ENCODE results near the gene SETBP1.

SETBP1 gene

DNA sequence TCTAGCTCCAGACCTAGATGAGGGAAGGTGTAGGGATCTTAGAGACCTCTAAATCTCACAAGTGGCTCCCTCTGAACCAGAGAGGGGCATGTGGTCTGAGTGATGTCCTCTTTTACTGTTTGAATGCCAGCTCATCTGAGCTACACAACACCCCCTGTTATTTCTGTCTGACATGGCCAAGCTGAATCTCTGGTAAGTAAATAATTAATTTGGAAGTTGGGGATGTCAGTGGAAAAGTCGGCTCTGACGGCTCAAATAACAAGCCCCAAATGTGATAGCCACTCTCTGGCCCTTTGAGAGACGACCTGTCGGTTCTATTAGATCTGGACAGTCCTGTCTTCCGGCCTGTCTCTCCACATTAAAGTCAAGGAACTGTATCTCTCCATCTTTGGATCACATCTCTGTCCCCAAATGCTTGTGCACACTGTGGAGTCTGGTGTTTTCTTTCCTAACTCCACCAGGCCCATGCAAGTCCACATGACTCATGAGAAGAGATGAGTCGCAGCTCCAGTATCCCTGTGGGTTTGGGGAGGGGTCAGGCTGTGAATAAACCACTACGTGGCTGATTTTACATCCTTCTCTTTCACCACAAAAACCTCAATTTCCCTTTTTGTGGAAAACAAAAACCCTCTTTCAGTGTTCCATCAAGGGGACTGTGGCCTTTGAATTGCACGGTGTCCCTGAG lies 52.5 kb downstream of the SETBP1 start:
- DNase-seq: peak; percentile 57

GRCh38 chr18:44733754-44734465 lies 53.2 kb downstream of the SETBP1 start:
- peak; percentile 54 for DNase-seq

DNA sequence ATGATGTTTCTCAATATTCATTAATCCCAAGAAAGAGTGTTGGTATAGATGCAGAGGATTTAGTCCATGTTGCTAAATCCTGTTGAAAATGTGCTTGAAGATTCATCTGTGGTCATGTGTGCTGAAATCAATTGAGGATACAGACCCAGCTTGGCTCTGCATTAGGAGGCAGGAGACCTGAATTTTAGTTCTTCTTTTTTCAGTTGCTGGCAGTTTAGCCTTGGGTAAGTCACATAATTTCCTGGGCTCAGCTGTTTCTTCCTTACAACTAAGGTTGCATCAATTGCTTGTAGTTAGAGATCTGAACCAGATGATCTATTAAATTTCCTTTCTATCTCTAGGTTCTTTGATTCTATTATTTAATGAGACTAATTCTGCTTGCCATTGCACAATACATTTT lies 54.4 kb downstream of the SETBP1 start:
- no peak for DNase-seq

- no peak for DNase-seq
Measured at GRCh38 chr18:44736664-44737380, 56.1 kb downstream of the SETBP1 start.

GRCh38 chr18:44737623-44738022 lies 56.9 kb downstream of the SETBP1 start:
- DNase-seq: no peak

GRCh38 chr18:44740000-44740399 lies 59.3 kb downstream of the SETBP1 start:
- no peak for DNase-seq

DNA sequence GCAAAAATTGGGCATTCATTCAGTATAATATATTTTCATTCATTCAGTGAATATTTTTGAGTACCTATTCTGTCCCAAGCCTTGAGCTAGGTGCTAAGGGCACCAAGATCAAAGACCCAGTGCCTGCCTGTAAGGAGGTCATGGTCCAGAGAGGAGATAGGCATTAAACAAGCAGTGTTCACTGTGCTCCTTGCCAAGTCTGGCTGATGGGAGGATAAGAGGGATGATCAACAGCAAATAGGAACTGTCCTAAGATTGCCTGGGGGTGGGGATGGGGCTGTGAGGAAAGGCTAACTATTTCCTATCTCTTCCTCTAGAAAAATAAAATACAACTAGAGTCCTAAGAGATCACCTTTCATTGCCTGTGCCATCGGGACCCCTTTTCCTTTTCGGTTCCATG lies 60.4 kb downstream of the SETBP1 start:
- no peak for DNase-seq

DNA sequence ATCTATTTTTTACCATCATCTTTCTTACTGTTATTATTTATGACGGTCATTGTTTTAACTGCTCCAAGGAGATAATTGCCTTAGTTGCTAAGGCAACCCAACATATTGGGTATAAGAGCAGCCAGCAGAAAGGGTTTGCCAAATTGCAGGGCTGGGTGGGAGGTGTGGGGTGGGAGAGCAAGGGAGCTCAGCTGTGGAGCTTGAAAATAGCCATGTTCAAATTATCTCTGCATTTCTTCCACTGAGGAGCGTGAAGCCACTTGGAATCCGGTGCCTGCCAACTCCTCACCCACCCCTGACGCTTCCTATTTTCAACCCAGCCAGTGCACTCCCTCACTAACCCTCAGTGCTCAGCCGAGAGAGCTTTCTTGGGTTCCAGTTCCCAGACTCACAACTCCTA lies 60.8 kb downstream of the SETBP1 start:
- DNase-seq: no peak

DNA sequence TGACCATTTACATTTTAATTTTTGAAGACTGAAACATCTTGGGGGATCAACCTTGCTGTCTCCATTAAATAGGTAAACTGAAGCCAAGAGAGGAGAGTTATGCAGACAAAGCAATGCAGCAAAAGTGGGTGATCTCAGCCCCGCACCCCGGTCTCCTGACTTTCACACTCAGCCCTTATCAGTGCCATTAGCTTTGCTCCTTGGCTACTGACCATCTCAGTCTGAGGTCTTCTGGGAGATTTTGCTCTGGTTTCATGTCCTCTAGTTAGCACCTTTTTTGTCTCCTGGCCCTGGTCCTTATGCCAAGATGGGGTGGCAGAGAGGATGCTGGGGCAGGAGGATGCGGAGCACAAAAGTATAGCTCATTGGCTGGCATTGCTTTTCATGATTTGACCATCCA lies 61.4 kb downstream of the SETBP1 start:
- DNase-seq: no peak

- no peak for DNase-seq
Measured at GRCh38 chr18:44742718-44743311, 62.1 kb downstream of the SETBP1 start.

DNA sequence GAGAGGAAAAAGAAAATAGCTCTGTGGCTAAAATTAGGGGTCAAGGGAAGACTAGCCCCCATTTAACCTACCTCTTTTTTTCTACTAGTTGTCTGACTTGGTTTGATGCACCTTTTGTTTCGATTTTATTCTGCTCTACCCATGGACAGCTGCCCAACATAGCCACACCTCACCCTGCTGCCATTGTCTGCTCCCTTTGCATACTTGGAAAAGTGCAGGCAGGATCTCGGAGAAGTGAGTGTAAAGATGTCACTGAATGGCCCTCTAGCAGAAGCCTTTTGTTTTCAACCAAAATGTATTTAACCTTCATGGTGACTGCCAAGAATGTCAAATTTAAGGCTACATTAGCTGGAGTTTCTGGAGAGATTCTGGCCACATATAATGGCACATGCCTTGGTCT lies 62.9 kb downstream of the SETBP1 start:
- no peak for DNase-seq

- DNase-seq: no peak
Measured at GRCh38 chr18:44744161-44745121, 63.8 kb downstream of the SETBP1 start.

- DNase-seq: no peak
Measured at GRCh38 chr18:44747157-44747556, 66.5 kb downstream of the SETBP1 start.

- DNase-seq: no peak
Measured at GRCh38 chr18:44748582-44748981, 67.9 kb downstream of the SETBP1 start.

GRCh38 chr18:44750774-44751173 lies 70.1 kb downstream of the SETBP1 start:
- DNase-seq: no peak

DNA sequence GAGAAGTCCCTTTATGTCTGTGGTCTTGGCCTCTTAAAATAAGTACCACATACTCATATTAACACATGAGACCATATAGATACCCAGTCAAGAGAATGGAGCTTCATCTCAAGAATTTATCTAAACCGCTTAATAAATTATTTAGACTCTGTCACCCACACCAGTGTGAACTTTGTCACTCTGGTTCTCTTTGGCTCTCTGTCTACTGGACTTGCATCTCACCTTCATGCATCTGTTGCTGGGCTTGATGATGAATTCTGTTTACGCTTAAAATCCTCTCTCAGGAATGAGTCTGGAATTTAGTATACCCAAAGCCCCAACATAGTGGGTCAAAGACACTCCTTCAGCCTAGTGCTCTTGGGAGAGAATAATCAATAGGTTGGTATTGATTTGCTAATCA lies 73.9 kb downstream of the SETBP1 start:
- no peak for DNase-seq

- DNase-seq: peak; percentile 75
Measured at GRCh38 chr18:44758861-44759631, 78.4 kb downstream of the SETBP1 start.

DNA sequence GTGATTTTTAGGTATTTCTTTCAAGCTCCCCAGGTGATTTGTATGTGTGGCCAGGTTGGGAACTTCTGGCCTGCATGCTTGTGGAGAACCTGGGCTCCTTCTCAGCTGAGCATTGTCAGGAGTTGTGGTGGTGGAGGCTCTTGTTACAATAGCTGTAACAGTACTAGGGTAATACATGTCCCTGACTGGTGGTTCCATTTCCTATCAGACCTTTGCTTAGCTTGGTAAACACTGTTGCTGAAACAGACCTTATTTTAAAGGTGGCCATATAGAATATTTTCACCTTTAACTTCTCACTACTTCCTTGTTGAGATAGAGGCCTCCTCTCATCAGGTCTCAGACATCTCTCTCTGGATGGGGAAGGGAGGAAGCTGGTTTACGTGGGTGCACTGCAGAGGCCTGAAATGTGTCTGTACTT lies 79.2 kb downstream of the SETBP1 start:
- DNase-seq: no peak

DNA sequence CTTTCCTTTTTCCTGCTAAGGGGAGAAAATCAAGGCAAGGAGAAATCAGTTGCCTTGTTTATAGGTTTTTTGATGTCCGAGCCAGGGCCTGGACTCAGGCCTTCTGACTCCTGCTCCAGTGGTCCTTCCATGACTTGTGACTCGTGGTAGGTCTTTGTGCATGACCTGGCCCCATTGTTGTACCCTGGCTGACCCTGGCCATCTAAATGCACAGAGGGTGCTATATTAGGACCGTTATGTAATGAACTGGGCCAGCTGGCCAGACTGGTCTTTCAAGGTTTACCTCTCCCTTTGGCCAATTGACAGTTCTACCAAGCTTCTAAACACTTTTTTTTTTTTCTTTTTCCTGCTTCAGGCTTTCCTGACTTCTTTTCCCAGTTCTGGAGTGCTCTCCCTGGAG lies 81.1 kb downstream of the SETBP1 start:
- no peak for DNase-seq

DNA sequence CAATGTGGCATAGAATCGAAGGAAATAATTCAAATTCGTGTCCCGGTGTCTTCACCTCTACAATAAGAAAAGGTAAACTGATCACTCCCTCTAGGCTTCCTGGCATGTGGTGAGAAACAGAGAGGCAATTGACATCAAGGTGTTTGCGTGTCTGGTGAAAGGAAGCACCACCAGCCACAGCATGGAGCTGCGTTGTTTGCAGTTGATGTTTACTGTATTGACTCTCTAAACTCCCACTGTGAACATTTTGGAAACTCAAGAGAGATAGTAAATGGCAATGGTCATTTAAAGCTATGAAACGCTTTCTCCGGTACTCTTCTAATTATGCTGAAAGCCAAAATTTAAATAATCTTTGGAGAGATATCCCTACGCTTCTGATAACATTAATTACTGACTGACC lies 82.6 kb downstream of the SETBP1 start:
- no peak for DNase-seq

DNA sequence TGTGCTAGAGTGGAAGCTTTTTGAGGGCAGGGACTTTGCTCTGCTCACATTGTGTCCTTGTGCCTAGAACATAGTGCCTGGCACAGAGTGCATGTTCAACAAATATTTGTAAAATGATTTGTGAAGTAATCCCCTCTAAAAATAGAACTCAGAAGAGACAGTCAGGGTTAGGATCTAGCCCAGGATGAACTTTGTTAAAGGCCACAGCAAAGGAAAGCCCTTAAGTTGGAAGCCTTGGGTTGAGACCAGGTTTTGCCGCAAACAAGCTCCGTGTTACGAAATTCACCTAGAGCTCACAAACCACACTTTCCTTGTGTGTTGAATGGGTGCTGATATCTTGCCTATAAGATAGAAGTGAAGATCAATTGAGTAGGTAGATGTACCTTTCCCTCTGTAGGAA lies 84.2 kb downstream of the SETBP1 start:
- no peak for DNase-seq

GRCh38 chr18:44765456-44765855 lies 84.8 kb downstream of the SETBP1 start:
- DNase-seq: no peak
